Natural killer cell (primary cell): ENCODE data around the gene VGLL3. TPM values are rescaled to one million over a fixed set of nuclear protein-coding genes. Genes with fewer than 3 reads are reported as not detected.

ENCODE experiments used
- ATAC-seq, 3 donors: fragments of 150-1000 bp in 2 of 3; fragments of 200-7000 bp in 1 of 3; cut with Tn5 transposase; 1 replicate in 1 of 3; 2 replicates in 2 of 3; pipeline ENCODE4 v1.10.0; 2021; ENCODE audit warnings: mild to moderate bottlenecking in 2 of 3, moderate library complexity in 2 of 3
- DNase-seq, 2 donors: peaks; one replicate each; pipeline versions ENCODE4 v3.0.0 to v3.0.0-alpha.2; 2013 to 2021; ENCODE audit warnings: mixed read lengths in 1 of 2
- H3K27ac ChIP-seq: one replicate; pipeline ENCODE4 v1.5.1; 2013; ENCODE audit warnings: mild to moderate bottlenecking, low read length
- H3K27me3 ChIP-seq: one replicate; pipeline ENCODE4 v1.6.1; 2013; ENCODE audit warnings: low read length; ENCODE audit not compliant: control insufficient read depth, insufficient read depth
- H3K36me3 ChIP-seq: one replicate; pipeline ENCODE4 v1.6.1; 2013; ENCODE audit warnings: low read length; ENCODE audit not compliant: control insufficient read depth, insufficient read depth
- H3K4me1 ChIP-seq: one replicate; pipeline ENCODE4 v1.6.1; 2013; ENCODE audit warnings: low read length; ENCODE audit not compliant: control insufficient read depth, insufficient read depth
- H3K4me3 ChIP-seq: one replicate; pipeline ENCODE4 v1.5.1; 2013; ENCODE audit warnings: low read length
- H3K9me3 ChIP-seq: one replicate; pipeline ENCODE4 v1.6.1; 2013; ENCODE audit warnings: low read length; ENCODE audit not compliant: control insufficient read depth, insufficient read depth
- H3K27ac Mint-ChIP-seq, 2 donors: one replicate each; pipeline ENCODE4 v1.8.0; 2022; ENCODE audit warnings: mild to moderate bottlenecking in 2 of 2, mixed read lengths in 2 of 2, moderate library complexity in 1 of 2
- H3K27me3 Mint-ChIP-seq, 2 donors: one replicate each; pipeline ENCODE4 v1.8.0; 2022; ENCODE audit warnings: low read depth in 2 of 2, mixed read lengths in 2 of 2
- H3K36me3 Mint-ChIP-seq: one replicate; pipeline ENCODE4 v1.8.0; 2022; ENCODE audit warnings: mixed read lengths
- H3K4me1 Mint-ChIP-seq, 2 donors: one replicate each; pipeline ENCODE4 v1.8.0; 2022; ENCODE audit warnings: mixed read lengths in 2 of 2
- H3K4me3 Mint-ChIP-seq: one replicate; pipeline ENCODE4 v1.8.0; 2022; ENCODE audit warnings: mild to moderate bottlenecking, moderate library complexity, mixed read lengths
- H3K9me3 Mint-ChIP-seq, 2 donors: one replicate each; pipeline ENCODE4 v1.8.0; 2022; ENCODE audit warnings: mixed read lengths in 2 of 2
- CTCF ChIP-seq: fragments of 200-600 bp; IDR thresholded peaks from one replicate; pipeline ENCODE4 v1.8.0; 2022; ENCODE audit warnings: antibody characterized with exemption
- WGBS: methylation state at CpG from one replicate; pipeline ENCODE4 v1.1.7; 2013; ENCODE audit warnings: missing lambda C conversion rate; ENCODE audit not compliant: insufficient coverage; 5-methylcytosine and 5-hydroxymethylcytosine counted together
- intact Hi-C: fragments of 100-400 bp; cut with micrococcal nuclease; formaldehyde crosslinking; loops from one replicate; pipeline ENCODE4 v1.14.2; 2022
- total RNA-seq, 4 donors: library from RNA; stranded (reverse); fragments of 120-200 nt in 1 of 4; gene quantifications; one replicate each; pipeline versions ENCODE4 v1.2.3 to v1.2.4, GENCODE V29; 2013 to 2022

The VGLL3 gene
- total RNA-seq, 3 donors from 2014 or later (not counting 1 experiment from before 2014, with no cell fraction given): not detected

DNA sequence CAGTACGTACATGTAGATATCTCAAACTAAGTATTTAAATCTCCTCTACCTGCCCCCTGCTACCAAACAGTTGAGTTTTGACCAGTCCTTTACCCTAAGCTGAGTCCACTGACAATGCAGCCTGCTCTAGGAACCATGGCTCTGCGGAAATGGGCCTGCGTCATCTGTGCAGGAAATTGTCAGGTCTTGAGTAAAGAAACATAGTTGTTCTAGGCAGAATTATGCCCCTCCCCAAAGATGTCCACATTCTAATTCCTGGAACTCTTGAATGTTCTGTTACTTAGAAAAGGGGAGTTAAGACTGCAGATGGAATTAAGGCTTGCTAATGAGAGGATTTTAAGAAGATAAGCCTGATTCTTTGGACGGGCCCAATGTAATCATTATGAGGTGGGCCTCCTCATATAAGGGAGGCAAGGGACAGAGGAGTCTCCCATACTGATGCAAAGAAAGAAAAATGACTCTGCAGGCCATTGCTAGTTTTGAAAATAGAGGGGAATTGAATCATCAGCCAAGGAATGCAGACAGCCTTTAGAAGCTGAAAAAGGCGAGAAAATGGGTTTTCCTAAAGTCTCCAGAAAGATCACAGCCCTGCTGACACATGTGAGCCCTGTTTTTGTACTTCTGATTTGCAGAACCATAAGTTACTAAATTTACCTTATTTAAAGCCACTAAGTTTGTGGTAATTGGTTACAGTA, 5.5 kb upstream of the VGLL3 start:
- no peak overlapping the region for H3K4me3 Mint-ChIP-seq
- intact Hi-C loops: no loop called here
- no peaks in the 10 kb centered on the region for H3K27me3 ChIP-seq
- no peak overlapping the region for H3K4me3 ChIP-seq
- H3K9me3 Mint-ChIP-seq: peaks cover 6 to 7% of the 10 kb centered on the region in 2 donors
- WGBS: 87% methylated on average over 5 of the region's 5 CpGs
- no peak overlapping the region for H3K27ac ChIP-seq
- ATAC-seq (no peak), DNase-seq (no peak)
- no peaks in the 10 kb centered on the region for H3K36me3 ChIP-seq
- TF ChIP-seq CTCF: no peak
- no peaks in the 10 kb centered on the region for H3K9me3 ChIP-seq
- H3K4me1 Mint-ChIP-seq: no peaks in the 10 kb centered on the region
- no peaks in the 10 kb centered on the region for H3K4me1 ChIP-seq
- H3K27me3 Mint-ChIP-seq: peaks cover 5 to 9% of the 10 kb centered on the region in 2 donors
- H3K36me3 Mint-ChIP-seq: no peaks in the 10 kb centered on the region
- H3K27ac Mint-ChIP-seq: no peak overlapping the region

GRCh38 chr3:86995537-86995936, 4.6 kb upstream of the VGLL3 start:
- H3K4me3 Mint-ChIP-seq: no peak overlapping the region
- H3K4me1 ChIP-seq: no peaks in the 10 kb centered on the region
- intact Hi-C loops: no loop called here
- no peaks in the 10 kb centered on the region for H3K27me3 ChIP-seq
- no peak overlapping the region for H3K4me3 ChIP-seq
- no peak overlapping the region for H3K27ac ChIP-seq
- H3K9me3 ChIP-seq: no peaks in the 10 kb centered on the region
- TF ChIP-seq CTCF: no peak
- no peak overlapping the region for H3K27ac Mint-ChIP-seq
- DNase-seq: no peak
- WGBS: 94% methylated on average over 5 of the region's 5 CpGs
- H3K4me1 Mint-ChIP-seq: no peaks in the 10 kb centered on the region
- peaks cover 6 to 7% of the 10 kb centered on the region in 2 donors for H3K9me3 Mint-ChIP-seq
- H3K36me3 ChIP-seq: no peaks in the 10 kb centered on the region
- no peak for ATAC-seq
- H3K27me3 Mint-ChIP-seq: peaks cover 5 to 9% of the 10 kb centered on the region in 2 donors
- no peaks in the 10 kb centered on the region for H3K36me3 Mint-ChIP-seq

GRCh38 chr3:86993704-86994103, 2.8 kb upstream of the VGLL3 start:
- 60% methylated on average over 7 of the region's 7 CpGs for WGBS
- DNase-seq: no peak
- H3K4me1 Mint-ChIP-seq: no peaks in the 10 kb centered on the region
- no peak overlapping the region for H3K4me3 Mint-ChIP-seq
- H3K27me3 Mint-ChIP-seq: peaks cover 11 to 23% of the 10 kb centered on the region in 2 donors
- Histone ChIP-seq H3K27ac (no peak overlapping the region), H3K36me3 (no peaks in the 10 kb centered on the region), H3K4me3 (no peak overlapping the region), H3K4me1 (peaks cover 4% of the 10 kb centered on the region), H3K27me3 (peaks cover 9% of the 10 kb centered on the region), H3K9me3 (no peaks in the 10 kb centered on the region)
- no peak for TF ChIP-seq CTCF
- ATAC-seq: no peak
- no peaks in the 10 kb centered on the region for H3K36me3 Mint-ChIP-seq
- H3K27ac Mint-ChIP-seq: no peak overlapping the region
- intact Hi-C loops: no loop called here
- H3K9me3 Mint-ChIP-seq: peaks cover 6 to 7% of the 10 kb centered on the region in 2 donors
